ENCODE data around the gene ADCY4. TPM values are rescaled to one million over a fixed set of nuclear protein-coding genes. Genes with fewer than 3 reads are reported as not detected.

The ADCY4 gene
- total RNA-seq, 1 donor from 2014 or later = 3.3 TPM

GRCh38 chr14:24298892-24299254, 36.0 kb downstream of the ADCY4 start:
- H3K27ac Mint-ChIP-seq (ENCODE audit: unreplicated experiment) = peak overlapping the region; percentile 96
- no peak for DNase-seq (ENCODE audit: low spot score)
- H3K36me3 Mint-ChIP-seq (ENCODE audit: low read depth) = peaks cover 14% of the 10 kb centered on the region
- no peak for TF ChIP-seq CTCF (IDR thresholded peaks at IDR 0.05)
- no peaks in the 10 kb centered on the region for H3K27me3 Mint-ChIP-seq (ENCODE audit: low read depth)
- peak overlapping the region; percentile 91 for H3K4me3 Mint-ChIP-seq (ENCODE audit: unreplicated experiment)
- H3K9me3 Mint-ChIP-seq (ENCODE audit: low read depth) = no peaks in the 10 kb centered on the region
- peaks cover 39% of the 10 kb centered on the region for H3K4me1 Mint-ChIP-seq (ENCODE audit: low read depth)

- H3K4me3 Mint-ChIP-seq (ENCODE audit: unreplicated experiment) = no peak overlapping the region
- DNase-seq (ENCODE audit: low spot score) = no peak
- no peaks in the 10 kb centered on the region for H3K9me3 Mint-ChIP-seq (ENCODE audit: low read depth)
- peaks cover 39% of the 10 kb centered on the region for H3K4me1 Mint-ChIP-seq (ENCODE audit: low read depth)
- peaks cover 10% of the 10 kb centered on the region for H3K36me3 Mint-ChIP-seq (ENCODE audit: low read depth)
- TF ChIP-seq CTCF (IDR thresholded peaks at IDR 0.05) = peak; percentile 68
- H3K27me3 Mint-ChIP-seq (ENCODE audit: low read depth) = no peaks in the 10 kb centered on the region
- H3K27ac Mint-ChIP-seq (ENCODE audit: unreplicated experiment) = peak overlapping the region; percentile 68
Observed at GRCh38 chr14:24297190-24297964, 37.5 kb downstream of the ADCY4 start.

GRCh38 chr14:24296341-24297157, 38.3 kb downstream of the ADCY4 start:
- Mint-ChIP-seq H3K27ac (ENCODE audit: unreplicated experiment) (peak overlapping the region; percentile 91), H3K4me3 (ENCODE audit: unreplicated experiment) (no peak overlapping the region), H3K4me1 (ENCODE audit: low read depth) (peaks cover 39% of the 10 kb centered on the region), H3K9me3 (ENCODE audit: low read depth) (no peaks in the 10 kb centered on the region), H3K36me3 (ENCODE audit: low read depth) (peaks cover 10% of the 10 kb centered on the region), H3K27me3 (ENCODE audit: low read depth) (no peaks in the 10 kb centered on the region)
- no peak for DNase-seq (ENCODE audit: low spot score)
- TF ChIP-seq CTCF (IDR thresholded peaks at IDR 0.05) = peak; percentile 85

GRCh38 chr14:24293525-24293924, 41.3 kb downstream of the ADCY4 start:
- DNase-seq (ENCODE audit: low spot score) = no peak
- no peak overlapping the region for H3K27ac Mint-ChIP-seq (ENCODE audit: unreplicated experiment)
- H3K27me3 Mint-ChIP-seq (ENCODE audit: low read depth) = no peaks in the 10 kb centered on the region

More at GRCh38 chr14:24293525-24293924, 41.3 kb downstream of the ADCY4 start:
- TF ChIP-seq CTCF (IDR thresholded peaks at IDR 0.05) = no peak
- H3K4me3 Mint-ChIP-seq (ENCODE audit: unreplicated experiment) = no peak overlapping the region
- H3K9me3 Mint-ChIP-seq (ENCODE audit: low read depth) = no peaks in the 10 kb centered on the region
- H3K4me1 Mint-ChIP-seq (ENCODE audit: low read depth) = peaks cover 19% of the 10 kb centered on the region
- H3K36me3 Mint-ChIP-seq (ENCODE audit: low read depth) = peaks cover 19% of the 10 kb centered on the region

All from chondrocyte (in vitro differentiated cells).